Left ventricle myocardium inferior (tissue), 1 donor: ENCODE results near the gene POM121L2. TPM values are rescaled to one million over a fixed set of nuclear protein-coding genes. Genes with fewer than 3 reads are reported as not detected.
"Not testable (repeated sequence)": the region's sequence is repeated elsewhere in the genome, so short reads cannot be mapped to it uniquely, and the experiment has no call there.

Source experiments
- DNase-seq: peaks from one replicate; pipeline ENCODE4 v3.0.0-alpha.2; 2020
- H3K27ac ChIP-seq: fragments of 200-600 bp; replicated peaks from 2 replicates; pipeline ENCODE4 v1.8.0; 2021
- H3K27me3 ChIP-seq: fragments of 200-600 bp; 2 replicates; pipeline ENCODE4 v1.8.0; 2021; ENCODE audit warnings: low read depth
- H3K36me3 ChIP-seq: fragments of 200-600 bp; 2 replicates; pipeline ENCODE4 v1.8.0; 2021
- H3K4me1 ChIP-seq: fragments of 200-600 bp; 2 replicates; pipeline ENCODE4 v1.8.0; 2021
- H3K4me3 ChIP-seq: fragments of 200-600 bp; 2 replicates; pipeline ENCODE4 v1.8.0; 2021; ENCODE audit warnings: mild to moderate bottlenecking, moderate library complexity
- H3K9me3 ChIP-seq: fragments of 200-600 bp; replicated peaks from 2 replicates; pipeline ENCODE4 v1.8.0; 2021
- intact Hi-C: fragments of 100-400 bp; cut with micrococcal nuclease; formaldehyde crosslinking; loops from one replicate; pipeline ENCODE4 v1.11.0; 2022
- total RNA-seq: library from RNA; stranded (reverse); fragmentation: NEBNext Ultra II Directional; extraction: Animal tissue kit (Norgen Biotek cat#: 25700); gene quantifications from one replicate; pipeline ENCODE4 v1.2.1, GENCODE V29; 2021
- TF ChIP-seq, protein P1 (sequence below): fragments of 200-600 bp; IDR thresholded peaks from 2 replicates; pipeline ENCODE4 v1.8.0; 2021; ENCODE audit warnings: antibody characterized with exemption, mild to moderate bottlenecking, borderline replicate concordance
- donor health status: DM: no; HTN: yes; CAD: no; lungs with severe emphysema.

Gene POM121L2
- total RNA-seq, 1 donor from 2014 or later, result not detected

DNA sequence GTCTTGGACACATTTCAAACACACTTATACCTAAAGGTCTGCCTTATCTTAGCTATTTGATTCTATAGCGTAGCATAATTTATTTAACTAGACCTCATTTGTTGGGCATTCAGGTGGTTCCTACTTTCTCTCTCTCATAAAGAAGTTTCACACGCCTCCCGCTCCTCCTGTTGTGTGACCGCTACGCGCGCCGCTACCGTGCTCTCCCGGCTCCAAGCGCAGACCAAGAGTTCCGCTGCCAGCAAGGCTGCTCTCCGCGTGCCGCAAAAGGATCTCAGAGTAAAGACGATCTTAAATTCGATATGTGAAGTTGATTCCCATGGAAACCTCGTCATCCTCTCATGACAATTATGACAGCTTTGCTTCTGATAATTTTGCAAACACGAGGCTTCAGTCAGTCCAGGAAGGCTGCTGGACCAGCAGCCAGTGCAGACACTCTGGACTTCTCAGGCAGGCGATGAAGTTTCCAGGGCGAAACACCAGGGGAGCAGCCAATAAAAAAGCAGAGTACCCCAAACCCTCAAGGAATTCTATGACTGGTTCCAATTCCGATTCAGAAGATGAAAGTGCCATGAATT is 44.1 kb downstream of the POM121L2 start:
- Histone ChIP-seq H3K36me3 (no peaks in the 10 kb centered on the region), H3K27ac (no peak overlapping the region), H3K4me1 (no peaks in the 10 kb centered on the region), H3K9me3 (no peaks in the 10 kb centered on the region), H3K4me3 (no peak overlapping the region), H3K27me3 (peaks cover 96% of the 10 kb centered on the region)
- DNase-seq, result no peak
- intact Hi-C loops, result no loop called here
- TF ChIP-seq, protein P1, sequence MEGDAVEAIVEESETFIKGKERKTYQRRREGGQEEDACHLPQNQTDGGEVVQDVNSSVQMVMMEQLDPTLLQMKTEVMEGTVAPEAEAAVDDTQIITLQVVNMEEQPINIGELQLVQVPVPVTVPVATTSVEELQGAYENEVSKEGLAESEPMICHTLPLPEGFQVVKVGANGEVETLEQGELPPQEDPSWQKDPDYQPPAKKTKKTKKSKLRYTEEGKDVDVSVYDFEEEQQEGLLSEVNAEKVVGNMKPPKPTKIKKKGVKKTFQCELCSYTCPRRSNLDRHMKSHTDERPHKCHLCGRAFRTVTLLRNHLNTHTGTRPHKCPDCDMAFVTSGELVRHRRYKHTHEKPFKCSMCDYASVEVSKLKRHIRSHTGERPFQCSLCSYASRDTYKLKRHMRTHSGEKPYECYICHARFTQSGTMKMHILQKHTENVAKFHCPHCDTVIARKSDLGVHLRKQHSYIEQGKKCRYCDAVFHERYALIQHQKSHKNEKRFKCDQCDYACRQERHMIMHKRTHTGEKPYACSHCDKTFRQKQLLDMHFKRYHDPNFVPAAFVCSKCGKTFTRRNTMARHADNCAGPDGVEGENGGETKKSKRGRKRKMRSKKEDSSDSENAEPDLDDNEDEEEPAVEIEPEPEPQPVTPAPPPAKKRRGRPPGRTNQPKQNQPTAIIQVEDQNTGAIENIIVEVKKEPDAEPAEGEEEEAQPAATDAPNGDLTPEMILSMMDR, result no peak

DNA sequence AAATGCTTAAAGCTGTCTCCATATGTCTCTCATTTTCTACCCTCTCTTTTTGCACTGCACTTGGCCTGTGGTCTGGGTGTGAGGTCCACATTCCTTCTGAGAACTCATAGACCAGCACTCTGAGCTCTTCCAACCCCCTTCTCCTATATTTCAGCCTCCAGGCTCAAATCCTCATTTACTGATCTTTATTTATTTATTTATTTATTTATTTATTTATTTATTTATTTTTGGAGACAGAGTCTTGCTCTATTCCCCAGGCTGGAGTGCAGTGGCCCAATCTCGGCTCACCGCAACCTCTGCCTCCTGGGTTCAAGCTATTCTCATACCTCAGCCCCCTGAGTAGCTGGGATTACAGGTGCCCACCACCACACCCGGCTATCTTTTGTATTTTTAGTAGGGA is 45.1 kb downstream of the POM121L2 start:
- intact Hi-C loops, H3K4me1 ChIP-seq, H3K27ac ChIP-seq, H3K4me3 ChIP-seq, DNase-seq, H3K36me3 ChIP-seq, H3K9me3 ChIP-seq: not testable (repeated sequence)
- H3K27me3 ChIP-seq, result peaks cover 96% of the 10 kb centered on the region

DNA sequence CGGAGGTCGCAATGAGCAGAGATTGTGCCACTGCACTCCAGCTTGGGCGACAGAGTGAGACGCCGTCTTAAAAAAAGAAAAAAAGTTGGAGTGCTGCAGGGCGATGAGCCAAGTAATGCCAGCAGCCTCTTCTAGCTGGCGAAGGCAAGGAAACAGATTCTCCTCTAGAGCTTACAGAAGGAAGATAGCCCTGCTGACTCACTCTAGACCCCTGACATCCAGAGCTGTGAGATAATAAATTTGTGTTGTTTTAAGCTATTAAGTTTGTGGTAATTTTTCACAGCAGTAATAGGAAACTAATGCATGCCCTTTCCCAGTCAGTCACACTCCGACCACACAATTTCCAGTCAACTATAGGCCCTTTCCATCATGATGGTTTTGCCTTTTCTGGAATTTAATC is 48.2 kb downstream of the POM121L2 start:
- DNase-seq, result no peak
- Histone ChIP-seq H3K36me3 (no peaks in the 10 kb centered on the region), H3K9me3 (no peaks in the 10 kb centered on the region), H3K4me1 (no peaks in the 10 kb centered on the region), H3K27ac (no peak overlapping the region), H3K4me3 (no peak overlapping the region), H3K27me3 (peaks cover 100% of the 10 kb centered on the region)
- TF ChIP-seq, protein P1, result no peak
- intact Hi-C loops, result no loop called here

DNA sequence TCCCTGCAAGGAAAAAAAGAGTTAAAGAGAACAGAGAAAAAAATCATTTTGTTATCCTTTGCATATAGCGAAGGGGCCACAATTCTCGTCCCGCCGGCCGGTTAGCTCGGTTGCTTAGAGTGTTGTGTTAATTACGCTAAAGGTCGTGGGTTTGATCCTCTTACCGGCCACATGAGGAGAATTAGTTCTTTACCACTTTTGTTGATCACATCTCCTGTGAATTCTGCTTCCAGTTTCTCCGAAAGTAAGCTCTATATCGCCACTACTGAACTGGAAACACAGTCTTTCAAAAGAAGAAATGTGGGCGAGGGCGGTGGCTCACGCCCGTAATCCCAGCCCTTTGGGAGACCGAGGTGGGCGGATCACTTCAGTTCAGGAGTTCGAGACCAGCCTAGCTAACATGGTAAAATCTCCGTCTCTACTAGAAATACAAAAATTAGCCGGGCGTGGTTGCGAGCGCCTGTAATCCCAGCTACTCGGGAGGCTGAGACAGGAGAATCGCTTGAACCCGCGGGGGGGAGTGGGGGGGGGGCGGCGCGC is 51.2 kb downstream of the POM121L2 start:
- TF ChIP-seq, protein P1, result no peak
- Histone ChIP-seq H3K4me3 (no peak overlapping the region), H3K4me1 (no peaks in the 10 kb centered on the region), H3K36me3 (no peaks in the 10 kb centered on the region), H3K27ac (no peak overlapping the region), H3K27me3 (peaks cover 100% of the 10 kb centered on the region), H3K9me3 (no peaks in the 10 kb centered on the region)
- intact Hi-C loops, result no loop called here
- no peak for DNase-seq

DNA sequence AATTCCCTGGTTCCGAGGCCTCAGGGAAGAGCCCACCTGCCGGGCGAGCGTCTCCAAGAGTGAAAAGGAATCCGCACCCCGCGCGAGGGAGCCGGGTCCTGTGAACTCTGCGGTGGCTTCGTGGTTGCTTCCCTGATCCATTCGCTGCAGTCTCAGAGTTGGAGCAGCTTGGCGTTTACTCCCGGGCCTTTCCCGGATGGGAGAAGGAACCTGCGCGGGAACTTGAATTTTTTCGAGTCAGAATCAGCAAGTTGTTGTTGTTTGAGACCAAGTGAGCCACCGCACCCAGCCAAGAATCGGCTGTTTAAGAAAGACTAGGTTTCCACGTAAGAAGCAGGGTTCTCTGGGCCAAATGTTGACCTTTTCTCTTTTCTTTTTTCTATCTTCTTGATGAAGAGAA is 51.7 kb downstream of the POM121L2 start:
- DNase-seq, result no peak
- no peaks in the 10 kb centered on the region for H3K9me3 ChIP-seq
- H3K4me1 ChIP-seq, result no peaks in the 10 kb centered on the region
- no peak overlapping the region for H3K27ac ChIP-seq
- intact Hi-C loops, result no loop called here
- H3K4me3 ChIP-seq, result no peak overlapping the region
- H3K36me3 ChIP-seq, result no peaks in the 10 kb centered on the region
- peaks cover 100% of the 10 kb centered on the region for H3K27me3 ChIP-seq
- TF ChIP-seq, protein P1, result no peak

Other genes starting within 250 kb of the POM121L2 start
- gene PRSS16, start 64.6 kb downstream of the POM121L2 start, total RNA-seq, result 0.49 TPM
- 1.3 TPM for gene ZNF391, start 76.5 kb upstream of the POM121L2 start, total RNA-seq
- gene ZNF184, start 160.8 kb upstream of the POM121L2 start, total RNA-seq, result 3.2 TPM